ENCODE results near the gene ARSA.

GRCh38 chr22:50612528-50613221, 15.3 kb downstream of the ARSA start:
- TF ChIP-seq TEAD4 (IDR thresholded peaks at IDR 0.05; ENCODE audit: borderline replicate concordance, insufficient read depth) (no peak), PBX3 (IDR thresholded peaks at IDR 0.05) (no peak), CTCF (IDR thresholded peaks at IDR 0.05) (no peak), POLR2AphosphoS5 (IDR thresholded peaks at IDR 0.05; ENCODE audit: low read depth, low read length) (no peak), TAF1 (IDR thresholded peaks at IDR 0.05; ENCODE audit: borderline replicate concordance, low read depth, low read length) (no peak), GATA2 (CRISPR knock-in tag; IDR thresholded peaks at IDR 0.05) (no peak), SIN3A (IDR thresholded peaks at IDR 0.05; ENCODE audit: borderline replicate concordance, low read depth, low read length) (no peak), EP300 (IDR thresholded peaks at IDR 0.05; ENCODE audit: borderline replicate concordance in 1 of 2, low read depth in 1 of 2, low read length in 1 of 2) (no peak), ELF1 (IDR thresholded peaks at IDR 0.05) (no peak), ZBTB33 (IDR thresholded peaks at IDR 0.05; ENCODE audit: borderline replicate concordance, low read depth) (no peak), FOXM1 (IDR thresholded peaks at IDR 0.05; ENCODE audit: low read depth) (no peak)
- TF ChIP-seq, protein P1, sequence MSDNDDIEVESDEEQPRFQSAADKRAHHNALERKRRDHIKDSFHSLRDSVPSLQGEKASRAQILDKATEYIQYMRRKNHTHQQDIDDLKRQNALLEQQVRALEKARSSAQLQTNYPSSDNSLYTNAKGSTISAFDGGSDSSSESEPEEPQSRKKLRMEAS (IDR thresholded peaks at IDR 0.05; ENCODE audit: low read depth): no peak
- TF ChIP-seq, protein P2, sequence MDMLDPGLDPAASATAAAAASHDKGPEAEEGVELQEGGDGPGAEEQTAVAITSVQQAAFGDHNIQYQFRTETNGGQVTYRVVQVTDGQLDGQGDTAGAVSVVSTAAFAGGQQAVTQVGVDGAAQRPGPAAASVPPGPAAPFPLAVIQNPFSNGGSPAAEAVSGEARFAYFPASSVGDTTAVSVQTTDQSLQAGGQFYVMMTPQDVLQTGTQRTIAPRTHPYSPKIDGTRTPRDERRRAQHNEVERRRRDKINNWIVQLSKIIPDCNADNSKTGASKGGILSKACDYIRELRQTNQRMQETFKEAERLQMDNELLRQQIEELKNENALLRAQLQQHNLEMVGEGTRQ (IDR thresholded peaks at IDR 0.05; ENCODE audit: borderline replicate concordance, low read depth, low read length): no peak
